ENCODE data around the gene ADA. TPM values are rescaled to one million over a fixed set of nuclear protein-coding genes. Genes with fewer than 3 reads are reported as not detected.

Gene ADA
- polyA plus RNA-seq, 1 donor from 2014 or later, result 0.56 TPM

DNA sequence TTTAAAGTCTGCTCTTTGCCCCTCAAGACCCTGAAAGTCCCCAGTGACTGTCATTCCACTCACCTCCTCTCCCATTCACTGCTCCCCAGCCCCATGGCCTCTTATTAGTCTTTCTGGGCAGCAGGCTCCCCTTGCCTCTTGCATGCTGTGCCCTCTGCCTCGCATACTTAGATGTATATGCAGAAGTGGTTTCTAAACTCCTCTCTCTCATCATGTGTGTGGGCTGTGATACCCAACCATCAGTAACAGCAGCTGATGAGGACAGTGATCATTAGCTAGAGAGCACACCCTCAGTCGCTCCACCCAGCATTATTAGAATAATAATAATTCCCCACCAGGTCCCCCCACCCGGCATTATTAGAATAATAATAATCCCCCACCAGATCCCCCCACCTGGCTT lies 54.6 kb downstream of the ADA start:
- Histone ChIP-seq H3K27ac (ENCODE audit: low read length) (no peak overlapping the region), H3K9ac (ENCODE audit: low read length) (no peak overlapping the region)

DNA sequence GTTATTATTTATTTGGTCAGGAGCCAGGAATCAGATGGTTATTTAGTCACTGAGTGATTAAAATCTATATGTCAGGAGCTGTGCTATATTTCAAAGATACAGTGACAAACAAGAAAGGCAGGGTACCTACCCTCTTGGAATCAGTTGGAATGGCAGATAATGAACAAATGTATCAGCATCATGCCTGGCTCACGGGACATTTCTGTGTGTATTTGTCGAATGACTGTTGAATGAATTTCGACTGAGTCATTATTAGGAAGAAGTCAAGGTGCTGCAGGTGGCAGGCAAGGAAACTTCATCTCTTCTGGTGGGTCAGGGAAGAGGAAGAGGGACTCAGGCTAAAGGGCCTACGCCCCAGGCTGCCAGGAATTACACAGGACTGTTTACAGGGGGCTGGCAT lies 55.5 kb downstream of the ADA start:
- no peaks in the 10 kb centered on the region for H3K36me3 ChIP-seq (ENCODE audit: insufficient read depth, low read length)
- H3K9ac ChIP-seq (ENCODE audit: low read length), result no peak overlapping the region
- no peak overlapping the region for H3K27ac ChIP-seq (ENCODE audit: low read length)
- no peaks in the 10 kb centered on the region for H3K79me2 ChIP-seq (replicated peaks; ENCODE audit: insufficient read depth, low read length)
- H3K9me3 ChIP-seq (ENCODE audit: low read length), result no peaks in the 10 kb centered on the region
- no peaks in the 10 kb centered on the region for H3F3A ChIP-seq (ENCODE audit: insufficient read depth, low read length, poor library complexity, severe bottlenecking)
- no peak overlapping the region for H2AFZ ChIP-seq (ENCODE audit: low read depth, low read length)
- no peak overlapping the region for H3K4me2 ChIP-seq (ENCODE audit: low read length)
- H3K4me3 ChIP-seq (ENCODE audit: low read length), result no peak overlapping the region
- no peaks in the 10 kb centered on the region for H3K9me2 ChIP-seq (ENCODE audit: insufficient read depth, low read length)
- no peaks in the 10 kb centered on the region for H3K27me3 ChIP-seq (ENCODE audit: insufficient read depth, low read depth, low read length)
- H4K20me1 ChIP-seq (ENCODE audit: insufficient read depth), result no peaks in the 10 kb centered on the region
- TF ChIP-seq REST (IDR thresholded peaks at IDR 0.05; ENCODE audit: borderline replicate concordance), result no peak
- no peak for TF ChIP-seq EZH2 (IDR thresholded peaks at IDR 0.05; ENCODE audit: borderline replicate concordance, insufficient read depth, low read length, poor library complexity, severe bottlenecking)
- no peak for TF ChIP-seq EP300 (conservative IDR thresholded peaks at IDR 0.05; ENCODE audit: poor library complexity, severe bottlenecking)
- TF ChIP-seq POLR2AphosphoS5 (IDR thresholded peaks at IDR 0.05), result no peak
- no peak for TF ChIP-seq CTCF (IDR thresholded peaks at IDR 0.05; ENCODE audit: poor library complexity, severe bottlenecking)
- no peak for TF ChIP-seq RAD21 (conservative IDR thresholded peaks at IDR 0.05)
- TF ChIP-seq SMC3 (conservative IDR thresholded peaks at IDR 0.05; ENCODE audit: poor library complexity), result no peak
- TF ChIP-seq MXI1 (conservative IDR thresholded peaks at IDR 0.05; ENCODE audit: poor library complexity, severe bottlenecking), result no peak
- TF ChIP-seq TAF1 (IDR thresholded peaks at IDR 0.05; ENCODE audit: low read depth), result no peak

More for the DNA sequence above, 54.6 kb downstream of the ADA start:
- Histone ChIP-seq H3F3A (ENCODE audit: insufficient read depth, low read length, poor library complexity, severe bottlenecking) (no peaks in the 10 kb centered on the region), H4K20me1 (ENCODE audit: insufficient read depth) (no peaks in the 10 kb centered on the region), H3K79me2 (replicated peaks; ENCODE audit: insufficient read depth, low read length) (no peaks in the 10 kb centered on the region), H3K27me3 (ENCODE audit: insufficient read depth, low read depth, low read length) (no peaks in the 10 kb centered on the region), H3K4me2 (ENCODE audit: low read length) (no peak overlapping the region), H3K9me3 (ENCODE audit: low read length) (no peaks in the 10 kb centered on the region), H3K4me3 (ENCODE audit: low read length) (no peak overlapping the region), H3K36me3 (ENCODE audit: insufficient read depth, low read length) (no peaks in the 10 kb centered on the region), H2AFZ (ENCODE audit: low read depth, low read length) (no peak overlapping the region), H3K9me2 (ENCODE audit: insufficient read depth, low read length) (no peaks in the 10 kb centered on the region)
- no peak for TF ChIP-seq SMC3 (conservative IDR thresholded peaks at IDR 0.05; ENCODE audit: poor library complexity)
- TF ChIP-seq RAD21 (conservative IDR thresholded peaks at IDR 0.05), result no peak
- no peak for TF ChIP-seq TAF1 (IDR thresholded peaks at IDR 0.05; ENCODE audit: low read depth)
- TF ChIP-seq EP300 (conservative IDR thresholded peaks at IDR 0.05; ENCODE audit: poor library complexity, severe bottlenecking), result no peak
- TF ChIP-seq POLR2AphosphoS5 (IDR thresholded peaks at IDR 0.05), result no peak
- no peak for TF ChIP-seq MXI1 (conservative IDR thresholded peaks at IDR 0.05; ENCODE audit: poor library complexity, severe bottlenecking)
- TF ChIP-seq REST (IDR thresholded peaks at IDR 0.05; ENCODE audit: borderline replicate concordance), result no peak

Data from neural cell (in vitro differentiated cells).